Measurements from ENCODE around the gene GPR132. TPM values are rescaled to one million over a fixed set of nuclear protein-coding genes. Genes with fewer than 3 reads are reported as not detected.

The GPR132 gene
- total RNA-seq, 2 donors from 2014 or later: 0.67 to 1.2 TPM

GRCh38 chr14:105011312-105011990 is 53.8 kb downstream of the GPR132 start:
- H3K4me1 ChIP-seq: peaks cover 0 to 12% of the 10 kb centered on the region in 2 donors
- no peak for DNase-seq (ENCODE audit: low spot score)
- no peak overlapping the region for H3K4me3 ChIP-seq
- no peaks in the 10 kb centered on the region for H3K27me3 ChIP-seq
- H3K27ac ChIP-seq: no peak overlapping the region
- H3K36me3 ChIP-seq: peaks cover 5% of the 10 kb centered on the region
- no peaks in the 10 kb centered on the region for H3K9me3 ChIP-seq
- no peak for TF ChIP-seq CTCF (IDR thresholded peaks at IDR 0.05)

GRCh38 chr14:105010891-105011291 is 54.3 kb downstream of the GPR132 start:
- Histone ChIP-seq H3K36me3 (peaks cover 5% of the 10 kb centered on the region), H3K4me1 (peaks cover 0 to 12% of the 10 kb centered on the region in 2 donors), H3K27me3 (no peaks in the 10 kb centered on the region), H3K9me3 (no peaks in the 10 kb centered on the region), H3K27ac (no peak overlapping the region), H3K4me3 (no peak overlapping the region)
- DNase-seq (ENCODE audit: low spot score): no peak
- no peak for TF ChIP-seq CTCF (IDR thresholded peaks at IDR 0.05)

GRCh38 chr14:105010106-105010505 is 55.1 kb downstream of the GPR132 start:
- Histone ChIP-seq H3K4me3 (no peak overlapping the region), H3K27ac (no peak overlapping the region), H3K27me3 (no peaks in the 10 kb centered on the region), H3K9me3 (no peaks in the 10 kb centered on the region), H3K4me1 (peaks cover 0 to 12% of the 10 kb centered on the region in 2 donors), H3K36me3 (peaks cover 5% of the 10 kb centered on the region)
- DNase-seq (ENCODE audit: low spot score): no peak
- TF ChIP-seq CTCF (IDR thresholded peaks at IDR 0.05): no peak

GRCh38 chr14:105007593-105008264 is 57.5 kb downstream of the GPR132 start:
- peaks cover 0 to 6% of the 10 kb centered on the region in 2 donors for H3K4me1 ChIP-seq
- no peak overlapping the region for H3K27ac ChIP-seq
- no peaks in the 10 kb centered on the region for H3K9me3 ChIP-seq
- no peak for TF ChIP-seq CTCF (IDR thresholded peaks at IDR 0.05)
- no peak for DNase-seq (ENCODE audit: low spot score)
- peaks cover 5% of the 10 kb centered on the region for H3K36me3 ChIP-seq
- H3K27me3 ChIP-seq: no peaks in the 10 kb centered on the region
- H3K4me3 ChIP-seq: no peak overlapping the region

GRCh38 chr14:105006831-105007592 is 58.2 kb downstream of the GPR132 start:
- Histone ChIP-seq H3K4me3 (no peak overlapping the region), H3K9me3 (no peaks in the 10 kb centered on the region), H3K27ac (no peak overlapping the region), H3K4me1 (no peaks in the 10 kb centered on the region), H3K36me3 (peaks cover 5% of the 10 kb centered on the region), H3K27me3 (no peaks in the 10 kb centered on the region)
- no peak for TF ChIP-seq CTCF (IDR thresholded peaks at IDR 0.05)
- DNase-seq (ENCODE audit: low spot score): no peak
